OCI-LY7 (cell line): Measurements from ENCODE around the gene RPF1. TPM values are rescaled to one million over a fixed set of nuclear protein-coding genes. Genes with fewer than 3 reads are reported as not detected.

ENCODE experiments used
- BruUV-seq: library from RNA; stranded (reverse); fragments of 400-500 nt; replicated peaks from 2 replicates; lab custom pipeline; 2021; lab: Mats Ljungman, UMichigan
- CTCF ChIA-PET: fragments of 300-600 bp; sonication (Branson Sonifier 250); formaldehyde crosslinking; loops from one replicate; lab custom pipeline; 2022; ENCODE audit warnings: antibody characterized with exemption; ENCODE audit not compliant: unreplicated experiment; lab: Charles Lee
- POLR2A ChIA-PET: fragments of 300-600 bp; sonication (Branson Sonifier 250); formaldehyde crosslinking; loops from one replicate; lab custom pipeline; 2022; ENCODE audit warnings: antibody characterized with exemption; lab: Charles Lee
- DNase-seq: peaks from one replicate; pipeline ENCODE4 v3.0.0-alpha.2; 2015; ENCODE audit warnings: low spot score
- H2AFZ ChIP-seq: fragments of 200-600 bp; sonication (generic), shearing (Covaris generic); 2 replicates; pipeline ENCODE4 v1.6.1; 2014; ENCODE audit warnings: mild to moderate bottlenecking, antibody characterized with exemption, low read length, moderate library complexity
- H3K27ac ChIP-seq: fragments of 200-600 bp; sonication (generic); 2 replicates; pipeline ENCODE4 v1.5.1; 2014; ENCODE audit warnings: mixed run types, low read depth, mild to moderate bottlenecking, moderate library complexity, low read length, inconsistent platforms; ENCODE audit not compliant: poor library complexity, severe bottlenecking
- H3K36me3 ChIP-seq: fragments of 200-600 bp; sonication (generic); 2 replicates; pipeline ENCODE4 v1.6.1; 2014; ENCODE audit warnings: mild to moderate bottlenecking, antibody characterized with exemption, low read length, moderate library complexity, mixed read lengths; ENCODE audit not compliant: insufficient read depth
- H3K4me1 ChIP-seq: fragments of 200-600 bp; sonication (generic); 2 replicates; pipeline ENCODE4 v1.5.1; 2014; ENCODE audit warnings: mild to moderate bottlenecking, low read length; ENCODE audit not compliant: insufficient read depth, poor library complexity, severe bottlenecking
- H3K4me2 ChIP-seq: fragments of 200-600 bp; sonication (generic); 2 replicates; pipeline ENCODE4 v1.6.1; 2014; ENCODE audit warnings: mild to moderate bottlenecking, low read length
- H3K4me3 ChIP-seq: fragments of 200-600 bp; sonication (generic); 2 replicates; pipeline ENCODE4 v1.5.1; 2014; ENCODE audit warnings: mild to moderate bottlenecking, low read depth, low read length; ENCODE audit not compliant: poor library complexity, severe bottlenecking
- H3K79me2 ChIP-seq: fragments of 200-600 bp; sonication (generic); 2 replicates; pipeline ENCODE4 v1.6.1; 2016; ENCODE audit warnings: low read depth, mild to moderate bottlenecking, low read length, moderate library complexity, mixed read lengths; ENCODE audit not compliant: insufficient read depth
- H3K9me2 ChIP-seq: fragments of 200-600 bp; sonication (generic); 2 replicates; pipeline ENCODE4 v1.6.1; 2016; ENCODE audit warnings: mild to moderate bottlenecking, low read length, mixed read lengths; ENCODE audit not compliant: insufficient read depth
- H3K9me3 ChIP-seq: fragments of 200-600 bp; sonication (generic); 2 replicates; pipeline ENCODE4 v1.6.1; 2014; ENCODE audit warnings: mild to moderate bottlenecking, mixed run types, low read length, mixed read lengths
- H4K20me1 ChIP-seq: fragments of 200-600 bp; sonication (generic); 2 replicates; pipeline ENCODE4 v1.6.1; 2014; ENCODE audit warnings: mild to moderate bottlenecking, antibody characterized with exemption, low read length, moderate library complexity, mixed read lengths; ENCODE audit not compliant: insufficient read depth
- CTCF ChIP-seq: fragments of 200-600 bp; sonication (generic); conservative IDR thresholded peaks from 2 replicates; pipeline ENCODE4 v1.5.1; 2014; ENCODE audit warnings: mild to moderate bottlenecking, antibody characterized with exemption, low read length, moderate library complexity, mixed read lengths
- EZH2phosphoT487 ChIP-seq: fragments of 200-600 bp; sonication (generic); IDR thresholded peaks from 2 replicates; pipeline ENCODE4 v1.6.1; 2018; ENCODE audit warnings: low read depth, borderline replicate concordance, mild to moderate bottlenecking, mixed run types, antibody characterized with exemption, low read length, moderate library complexity, mixed read lengths
- intact Hi-C: fragments of 100-400 bp; cut with micrococcal nuclease; formaldehyde crosslinking; loops from one replicate; pipeline ENCODE4 v1.10.0; 2022; ENCODE audit not compliant: unreplicated experiment
- total RNA-seq, 2 experiments: library from RNA; depleted of rRNA in 1 of 2; stranded (reverse); fragments of >200 nt in 1 of 2; shearing (Covaris generic) in 1 of 2; gene quantifications; 2 replicates each; pipeline ENCODE4 v1.2.3, GENCODE V29; 2014 to 2022

The RPF1 gene
- total RNA-seq, 2 experiments from 2014 or later = 49.7 to 57.9 TPM

- Histone ChIP-seq H3K27ac (no peak overlapping the region), H3K9me2 (no peaks in the 10 kb centered on the region), H3K79me2 (peaks cover 14% of the 10 kb centered on the region; the same call in 1 of the 2 replicates), H3K4me2 (no peak overlapping the region), H3K9me3 (peaks cover 12% of the 10 kb centered on the region), H4K20me1 (no peaks in the 10 kb centered on the region), H3K4me1 (peaks cover 12% of the 10 kb centered on the region), H2AFZ (no peak overlapping the region), H3K4me3 (no peak overlapping the region), H3K36me3 (peaks cover 11% of the 10 kb centered on the region)
- no TSS peak for BruUV-seq
- ChIA-PET POLR2A (interaction anchor here (0.7 kb wide), 1 partner anchor 395 kb away, joined by 3 read pairs; no protein-coding TSS in a partner anchor), CTCF (no interaction called here)
- intact Hi-C loops = no loop called here
- DNase-seq = no peak
- TF ChIP-seq CTCF (no peak), EZH2phosphoT487 (no peak)
Measured at GRCh38 chr1:84510668-84511067, 31.6 kb downstream of the RPF1 start.

- Histone ChIP-seq H3K4me3 (no peak overlapping the region), H3K27ac (no peak overlapping the region), H3K36me3 (no peaks in the 10 kb centered on the region), H3K79me2 (no peaks in the 10 kb centered on the region), H3K4me1 (no peaks in the 10 kb centered on the region), H3K9me3 (no peaks in the 10 kb centered on the region), H3K4me2 (no peak overlapping the region), H2AFZ (no peak overlapping the region), H4K20me1 (no peaks in the 10 kb centered on the region; the same call in 1 of the 2 replicates), H3K9me2 (no peaks in the 10 kb centered on the region)
- BruUV-seq = no TSS peak
- ChIA-PET POLR2A (interaction anchor here (0.7 to 0.9 kb wide), 2 partner anchors 8 to 18 kb away, joined by 3 read pairs; partner anchors contain the start of genes GNG5 and SPATA1), CTCF (no interaction called here)
- TF ChIP-seq EZH2phosphoT487 (no peak), CTCF (no peak)
- intact Hi-C loops = no loop called here
- no peak for DNase-seq
Measured at GRCh38 chr1:84524590-84524989, 45.5 kb downstream of the RPF1 start.

GRCh38 chr1:84525779-84526178, 46.7 kb downstream of the RPF1 start:
- Histone ChIP-seq H3K4me2 (no peak overlapping the region), H2AFZ (no peak overlapping the region), H3K9me3 (no peaks in the 10 kb centered on the region), H4K20me1 (no peaks in the 10 kb centered on the region; the same call in 1 of the 2 replicates), H3K36me3 (no peaks in the 10 kb centered on the region), H3K4me3 (no peak overlapping the region), H3K79me2 (no peaks in the 10 kb centered on the region), H3K4me1 (no peaks in the 10 kb centered on the region), H3K9me2 (no peaks in the 10 kb centered on the region), H3K27ac (no peak overlapping the region)
- ChIA-PET CTCF (no interaction called here), POLR2A (interaction anchor here (0.6 to 1.5 kb wide), 3 partner anchors 18 to 71 kb away, joined by 3 to 4 read pairs (median 3); no protein-coding TSS in a partner anchor)
- TF ChIP-seq EZH2phosphoT487 (no peak), CTCF (no peak)
- intact Hi-C loops = no loop called here
- DNase-seq = no peak
- BruUV-seq = no TSS peak
